Inferior parietal cortex (tissue), 1 donor: Measurements from ENCODE around the gene ANKS1B.
A peak's percentile ranks its signal among the peaks of the same experiment; 100 is the strongest.
"Not testable (repeated sequence)": the region's sequence is repeated elsewhere in the genome, so short reads cannot be mapped to it uniquely, and the experiment has no call there.

Experiments used
- DNase-seq: peaks from one replicate; pipeline ENCODE4 v3.0.0-alpha.2; 2016; ENCODE audit errors: extremely low spot score

The ANKS1B gene

DNA sequence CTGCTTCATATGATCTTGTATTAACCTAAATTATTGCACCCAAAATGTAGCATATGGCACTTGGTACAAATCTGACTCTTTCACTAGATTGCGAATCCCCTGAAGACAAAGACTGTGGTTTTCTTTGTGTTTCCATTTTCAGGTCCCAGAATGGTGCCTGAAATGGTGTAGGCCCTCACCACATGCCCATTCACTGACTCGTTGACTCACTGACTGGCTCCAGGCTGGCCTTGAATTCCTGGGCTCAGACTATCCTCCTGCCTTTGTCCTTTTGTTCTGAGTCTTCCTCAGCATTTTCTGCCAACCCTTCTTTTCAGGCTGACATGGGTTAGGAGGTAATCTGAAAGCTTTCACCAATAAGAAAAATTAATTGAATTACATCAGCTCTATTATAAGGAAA, 705.8 kb downstream of the ANKS1B start:
- DNase-seq: no peak

DNA sequence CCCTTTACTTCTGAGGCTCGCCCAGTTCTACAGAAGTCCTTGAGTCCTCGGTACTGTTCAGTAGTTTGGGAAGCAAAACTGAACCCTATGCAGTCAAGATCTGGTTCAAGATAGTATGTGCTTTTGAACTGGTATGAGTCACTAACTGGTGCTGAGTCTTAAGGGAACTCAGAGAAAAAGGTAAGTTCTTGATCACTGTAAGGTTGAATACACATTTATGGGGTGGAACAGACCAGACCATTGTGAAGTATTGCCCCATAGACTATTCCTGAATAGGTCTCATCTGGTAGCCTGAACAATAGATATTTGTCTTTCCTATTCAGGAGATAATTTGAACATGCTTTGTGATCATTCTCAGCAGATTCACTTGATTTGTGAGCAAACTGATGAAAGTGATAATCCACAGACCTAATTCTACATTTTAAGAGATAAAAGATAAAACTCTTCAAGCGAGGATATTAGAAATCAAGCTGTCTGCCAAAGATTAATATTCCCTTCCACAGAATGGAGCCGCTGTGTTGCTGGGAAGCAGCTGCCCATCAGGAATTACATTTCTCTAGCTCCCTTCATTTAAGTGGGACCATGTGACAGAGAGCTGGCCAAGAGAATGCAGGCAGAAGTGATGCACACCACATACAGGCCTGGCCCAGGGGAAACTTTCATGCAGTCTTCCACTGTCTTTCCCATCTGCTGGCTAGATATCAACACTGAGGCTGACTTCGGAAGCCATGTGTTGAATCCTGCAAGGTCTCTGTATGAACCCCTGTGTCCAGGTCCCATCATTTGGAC, 707.0 kb downstream of the ANKS1B start:
- DNase-seq: no peak

DNA sequence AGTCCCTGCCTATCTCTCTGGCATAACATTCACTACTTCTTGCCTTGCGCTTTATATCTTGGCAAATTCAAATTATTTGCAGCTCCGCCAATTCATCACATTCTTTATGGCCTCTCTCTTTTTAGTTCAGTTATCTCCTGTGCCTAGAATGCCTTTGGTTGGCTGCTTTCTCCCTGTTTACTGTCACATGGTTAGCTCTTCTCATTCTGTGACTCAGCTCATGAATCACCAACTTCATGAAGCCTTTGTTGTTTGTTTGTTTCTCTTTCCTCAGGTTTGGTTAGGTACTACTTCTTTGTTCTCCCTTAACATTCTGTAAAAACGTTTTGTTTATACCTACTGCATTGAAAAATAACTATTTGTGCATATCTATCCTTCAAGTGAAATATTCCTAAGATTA, 713.7 kb downstream of the ANKS1B start:
- no peak for DNase-seq

DNA sequence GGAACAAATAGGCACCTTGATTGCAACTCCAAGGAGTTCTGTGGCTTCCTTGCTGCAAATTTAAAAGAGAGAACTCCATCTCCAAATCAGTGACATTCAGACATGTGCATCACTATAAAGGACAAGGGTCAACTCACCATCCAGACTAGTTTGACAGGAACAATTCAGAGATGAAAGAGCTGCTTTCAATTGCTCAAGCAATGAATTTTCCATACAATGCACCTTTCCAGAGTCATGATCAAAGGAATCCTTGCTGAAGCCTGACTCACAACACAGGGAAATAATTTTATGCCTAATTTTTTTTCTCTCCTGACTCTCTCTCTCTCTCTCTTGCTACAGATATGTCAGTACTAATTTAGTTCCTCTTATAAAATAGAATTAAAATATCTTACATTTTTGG, 717.7 kb downstream of the ANKS1B start:
- no peak for DNase-seq

DNA sequence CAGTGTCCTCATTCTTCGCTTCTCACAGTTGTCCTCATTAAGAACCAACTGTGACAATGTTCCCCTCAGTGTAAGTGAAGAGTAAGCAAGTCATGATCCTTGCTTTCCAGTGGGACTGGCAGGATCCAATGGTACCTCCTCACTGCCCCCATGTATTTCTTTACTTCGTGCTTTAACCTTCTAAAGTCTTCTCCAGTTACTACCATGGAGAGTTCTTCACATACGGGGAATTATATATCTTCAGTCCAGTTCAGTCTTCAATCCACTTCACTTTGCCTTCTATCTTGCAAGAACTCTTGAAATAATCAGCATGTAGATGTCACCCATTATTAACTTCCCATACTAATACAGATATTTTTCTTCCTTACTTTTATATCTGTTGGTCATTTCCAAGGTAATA, 719.1 kb downstream of the ANKS1B start:
- no peak for DNase-seq

DNA sequence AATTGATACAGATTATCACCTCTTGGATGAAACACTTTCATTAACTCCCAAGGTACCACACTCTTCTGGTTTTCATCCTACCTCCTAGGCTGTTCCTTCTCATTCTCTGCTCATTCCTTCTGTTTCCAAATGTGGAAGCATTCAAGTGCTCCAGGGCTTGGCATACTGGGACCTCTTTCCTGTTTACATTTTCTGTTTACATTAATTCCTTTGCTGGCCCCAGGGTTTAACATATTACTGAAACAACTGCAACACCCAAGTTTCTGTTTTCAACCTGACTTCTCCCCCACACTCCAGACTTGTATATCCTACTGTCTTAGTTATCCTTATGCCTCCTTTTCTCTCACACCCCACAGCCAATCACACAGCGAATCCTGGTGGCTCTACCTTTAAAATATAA, 723.5 kb downstream of the ANKS1B start:
- DNase-seq: no peak

DNA sequence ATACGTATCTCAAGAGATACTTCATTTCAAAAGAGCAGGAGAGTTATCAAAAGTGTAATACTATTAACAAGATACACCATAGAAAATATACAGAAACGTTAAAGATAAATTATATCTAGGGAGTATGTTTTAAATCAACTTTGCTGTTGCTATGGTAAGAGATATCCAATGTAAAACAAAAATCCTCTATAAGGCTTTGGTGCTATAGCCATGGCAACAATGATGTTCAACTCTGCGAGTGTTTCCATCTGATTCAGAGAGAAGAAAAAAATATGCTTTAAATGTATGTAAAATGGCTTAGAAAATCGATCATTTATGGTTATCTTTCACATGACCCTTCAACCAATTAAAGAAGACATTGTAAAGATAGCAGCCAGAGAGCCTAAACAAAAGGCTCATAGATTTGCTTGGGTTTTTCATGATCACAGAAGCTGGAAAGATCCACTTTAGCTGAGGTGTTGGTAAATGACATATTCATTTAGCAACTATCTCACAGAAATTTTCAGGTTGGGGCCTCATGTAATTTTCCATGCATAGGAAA, 724.2 kb downstream of the ANKS1B start:
- DNase-seq: peak; percentile 34

DNA sequence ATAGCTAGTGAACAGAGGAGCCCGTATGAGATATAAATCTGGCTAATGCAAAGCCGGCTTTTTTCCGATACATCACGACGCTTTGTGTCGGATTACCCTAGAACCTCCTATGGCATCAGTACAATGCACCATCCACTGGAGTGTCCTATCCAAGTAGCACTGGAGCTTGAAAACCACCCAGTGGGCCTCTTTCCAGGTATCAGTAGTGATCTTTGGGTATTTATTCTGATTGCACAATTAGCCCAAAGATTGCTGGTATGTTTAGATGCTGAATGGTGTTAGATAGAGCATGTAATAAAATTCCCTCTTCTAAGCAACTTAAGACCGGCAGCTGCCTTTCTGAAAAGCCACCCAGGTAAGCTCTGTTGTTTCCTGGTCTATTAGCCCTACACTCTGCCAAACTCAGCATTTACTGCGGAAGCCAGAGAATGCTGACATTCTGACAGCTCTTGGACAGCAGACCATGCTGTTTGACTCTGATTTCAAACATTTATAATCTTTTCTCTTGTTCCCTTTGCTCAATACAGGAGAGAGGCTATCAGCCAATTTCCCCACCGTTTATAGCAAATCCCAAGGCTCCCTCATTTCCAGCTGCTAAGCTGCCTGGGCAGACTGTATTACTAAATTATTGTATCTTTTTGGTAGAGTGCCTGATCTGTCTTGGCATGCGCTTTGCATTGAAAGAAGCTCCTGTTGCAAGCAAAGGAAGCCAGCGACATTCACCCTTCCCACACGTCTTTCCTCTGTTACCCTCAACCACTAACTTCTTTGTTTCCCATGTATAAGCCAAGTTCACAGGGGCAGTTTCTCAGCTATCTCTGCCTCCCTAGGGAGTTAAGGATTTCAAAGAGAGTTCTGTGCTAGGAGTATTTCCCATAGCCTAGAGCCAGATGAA, 725.4 kb downstream of the ANKS1B start:
- peak; percentile 38 for DNase-seq

DNA sequence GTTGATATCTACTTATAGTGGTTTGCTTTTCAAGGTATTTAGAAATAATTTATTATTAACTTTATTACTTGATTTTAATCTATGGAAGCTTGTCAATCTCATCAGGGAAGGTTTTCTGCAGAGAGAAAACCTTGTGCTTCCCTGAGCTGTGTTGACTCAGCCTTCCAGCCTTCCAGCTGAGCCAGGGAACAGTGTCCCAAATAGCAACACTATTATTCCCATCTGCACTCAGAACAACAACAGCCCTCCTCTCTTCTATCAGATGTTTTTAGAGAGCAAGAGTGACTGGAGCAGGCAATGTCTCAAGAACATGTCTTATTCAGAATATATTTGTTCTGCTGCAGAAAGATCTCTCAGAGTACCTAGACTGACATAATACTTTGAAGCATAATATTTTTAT, 727.1 kb downstream of the ANKS1B start:
- DNase-seq: peak; percentile 48

DNA sequence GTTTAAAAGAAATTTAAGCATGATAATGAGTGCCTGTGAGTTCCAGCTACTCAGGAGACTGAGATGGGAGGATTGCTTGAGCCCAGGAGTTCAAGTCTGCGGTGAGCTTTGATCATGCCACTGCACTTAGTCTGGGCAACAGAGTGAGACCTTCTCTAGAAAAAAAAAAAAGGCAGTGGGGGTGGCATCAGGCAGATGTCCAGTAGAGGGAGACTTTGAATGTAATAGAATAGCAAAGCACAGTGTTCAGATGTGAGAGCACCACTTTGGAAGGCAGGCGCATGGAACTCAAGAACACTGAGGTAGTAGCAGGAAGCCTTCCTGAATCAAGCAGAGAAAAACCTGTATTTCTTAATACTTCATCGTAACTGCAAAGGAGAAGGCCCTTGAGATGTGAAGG, 731.7 kb downstream of the ANKS1B start:
- DNase-seq: no peak

DNA sequence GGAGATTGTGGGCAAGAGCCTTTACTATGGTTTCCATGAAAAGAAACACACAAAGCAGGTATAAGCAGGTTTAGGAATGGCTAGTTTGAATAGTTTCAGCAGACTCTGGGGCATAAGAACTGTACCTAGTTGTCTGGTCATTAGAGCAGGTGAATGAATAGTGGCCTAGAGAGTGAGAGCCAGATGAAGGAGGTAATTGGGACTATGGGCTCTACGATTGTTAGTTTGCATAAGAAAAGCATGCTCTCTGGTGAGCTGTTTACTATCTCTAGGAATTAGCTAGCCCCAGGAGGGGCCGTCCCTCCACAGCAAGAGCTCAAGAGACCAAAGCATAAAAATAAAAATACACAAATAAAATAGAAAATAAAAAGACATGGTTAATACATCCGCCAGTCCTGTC, 734.6 kb downstream of the ANKS1B start:
- no peak for DNase-seq

DNA sequence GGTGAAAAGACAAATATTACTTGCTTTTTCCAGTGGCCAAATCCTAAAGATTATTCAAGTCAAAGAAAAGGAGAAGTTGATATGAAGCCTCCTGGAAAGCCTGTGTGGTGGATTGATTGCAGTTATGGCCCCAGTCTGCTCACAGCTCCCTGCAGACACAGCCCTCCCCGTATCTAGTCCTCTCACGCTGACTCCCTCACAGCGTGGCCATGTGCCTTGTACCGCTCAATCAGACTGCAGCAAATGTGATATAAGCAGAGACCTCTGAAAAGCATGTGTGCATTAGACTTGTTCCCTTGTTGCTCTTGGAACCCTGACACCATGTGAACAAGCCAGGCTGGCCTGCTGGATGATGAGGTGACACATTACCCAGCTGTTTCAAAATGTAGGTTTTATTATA, 735.2 kb downstream of the ANKS1B start:
- no peak for DNase-seq

DNA sequence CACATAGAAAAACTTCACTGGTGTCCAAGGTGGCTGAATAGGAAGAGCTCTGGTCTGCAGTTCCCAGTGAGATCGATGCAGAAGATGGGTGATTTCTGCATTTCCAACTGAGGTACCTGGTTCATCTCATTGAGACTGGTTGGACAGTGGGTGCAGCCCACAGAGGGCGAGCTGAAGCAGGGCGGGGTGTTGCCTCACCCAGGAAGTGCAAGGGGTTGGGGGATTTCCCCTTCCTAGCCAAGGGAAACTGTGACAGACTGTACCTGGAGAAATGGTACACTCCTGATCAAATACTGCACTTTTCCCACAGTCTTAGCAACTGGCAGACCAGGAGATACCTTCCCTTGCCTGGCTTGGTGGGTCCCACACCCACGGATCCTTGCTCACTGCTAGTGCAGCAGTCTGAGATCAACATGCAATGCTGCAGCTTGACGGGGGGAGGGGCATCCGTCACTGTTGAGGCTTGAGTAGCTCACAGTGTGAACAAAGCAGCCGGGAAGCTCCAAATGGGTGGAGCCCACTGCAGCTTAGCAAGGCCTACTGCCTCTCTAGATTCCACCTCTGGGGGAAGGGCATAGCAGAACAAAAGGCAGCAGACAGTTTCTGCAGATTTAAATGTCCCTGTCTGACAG, 746.7 kb downstream of the ANKS1B start:
- not testable (repeated sequence) for DNase-seq

DNA sequence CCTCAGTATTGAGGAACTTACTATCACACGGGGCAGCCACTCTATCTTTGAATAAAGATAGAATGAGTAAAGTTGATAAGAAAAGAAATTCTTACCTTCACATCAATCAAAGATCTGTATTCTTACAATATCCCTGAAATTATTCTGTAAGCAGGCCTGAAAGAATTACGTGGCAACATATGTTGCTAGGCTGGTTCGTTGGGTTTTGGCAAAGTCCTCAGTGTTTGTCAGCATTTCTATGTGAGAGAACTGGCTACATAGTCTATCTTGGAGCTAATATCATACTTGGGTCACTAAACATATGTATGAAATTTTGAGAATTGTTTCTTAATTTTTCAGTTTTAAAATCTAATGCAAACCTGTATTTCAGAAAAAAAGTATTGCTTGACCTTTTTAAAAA, 749.4 kb downstream of the ANKS1B start:
- DNase-seq: no peak

DNA sequence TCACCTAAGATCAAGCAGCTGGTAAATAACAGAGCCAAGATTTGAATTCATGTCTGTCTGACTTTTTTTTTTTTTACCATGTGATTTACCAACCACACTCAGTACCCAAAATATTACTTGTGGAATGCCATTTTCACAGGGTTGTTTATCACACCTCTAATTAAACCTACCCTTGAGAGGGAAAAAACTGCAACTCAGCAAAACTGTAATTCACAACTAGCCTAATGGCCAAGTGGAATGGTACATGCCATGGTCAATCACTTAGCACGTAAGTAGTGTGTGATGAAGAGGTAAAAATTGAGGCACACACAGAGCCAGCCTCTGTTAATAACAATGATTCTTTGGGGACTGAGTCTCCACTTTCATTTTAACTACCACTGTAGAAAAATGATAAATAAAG, 750.0 kb downstream of the ANKS1B start:
- DNase-seq: no peak

DNA sequence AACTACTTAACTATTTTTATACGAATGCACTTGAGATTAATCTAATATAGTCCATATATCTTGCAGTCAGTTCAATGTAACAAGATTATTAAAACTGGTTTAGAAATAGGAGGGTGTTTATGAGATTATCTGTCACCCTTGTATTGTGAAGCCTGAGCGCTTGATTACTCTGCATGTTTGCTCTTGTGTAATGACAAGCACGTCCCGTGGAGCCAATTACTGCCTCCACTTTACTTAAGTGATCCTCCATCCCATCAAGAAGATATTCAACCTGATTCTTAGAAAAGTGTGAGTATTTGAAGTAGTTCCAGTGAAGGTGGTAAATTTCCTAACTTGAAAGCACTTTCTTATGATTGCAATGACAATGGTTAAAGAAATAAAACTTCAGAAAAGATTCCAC, 752.4 kb downstream of the ANKS1B start:
- no peak for DNase-seq

DNA sequence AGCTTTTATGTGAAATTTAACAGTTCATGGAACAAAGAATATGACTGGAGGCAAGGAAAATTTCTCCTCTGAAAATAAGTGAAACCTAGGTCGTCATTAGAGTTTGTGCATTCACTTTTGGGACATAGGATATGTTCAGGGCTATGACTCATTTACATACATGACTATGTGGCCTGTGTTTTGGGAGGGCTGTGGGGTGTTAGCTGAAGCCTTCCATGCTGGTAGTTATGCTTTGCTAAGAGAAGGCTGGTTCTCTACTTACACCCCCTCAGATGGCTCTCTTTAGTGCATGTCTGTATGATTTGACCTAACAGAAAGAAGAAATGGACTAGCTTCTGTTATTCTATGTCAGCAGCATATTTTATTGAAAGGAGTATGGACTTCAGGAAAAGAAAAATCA, 753.7 kb downstream of the ANKS1B start:
- no peak for DNase-seq

DNA sequence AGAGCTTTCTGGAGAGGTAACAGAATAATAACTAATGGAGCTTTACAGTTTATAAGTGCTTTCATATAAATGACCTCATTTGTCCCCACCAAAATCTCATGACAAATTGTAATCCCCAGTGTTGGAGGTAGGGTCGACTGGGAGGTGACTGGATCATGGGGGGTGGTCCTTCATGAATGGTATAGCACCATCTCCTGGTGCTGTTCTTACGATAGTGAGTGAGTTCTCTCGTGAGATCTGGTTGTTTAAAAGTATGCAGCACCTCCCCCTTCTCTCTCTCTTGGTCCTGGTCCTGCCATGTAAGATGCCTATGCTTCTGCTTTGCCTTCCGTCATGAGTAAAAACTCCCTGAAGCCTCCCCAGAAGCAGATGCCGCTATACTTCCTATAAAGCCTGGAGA, 760.5 kb downstream of the ANKS1B start:
- DNase-seq: no peak

DNA sequence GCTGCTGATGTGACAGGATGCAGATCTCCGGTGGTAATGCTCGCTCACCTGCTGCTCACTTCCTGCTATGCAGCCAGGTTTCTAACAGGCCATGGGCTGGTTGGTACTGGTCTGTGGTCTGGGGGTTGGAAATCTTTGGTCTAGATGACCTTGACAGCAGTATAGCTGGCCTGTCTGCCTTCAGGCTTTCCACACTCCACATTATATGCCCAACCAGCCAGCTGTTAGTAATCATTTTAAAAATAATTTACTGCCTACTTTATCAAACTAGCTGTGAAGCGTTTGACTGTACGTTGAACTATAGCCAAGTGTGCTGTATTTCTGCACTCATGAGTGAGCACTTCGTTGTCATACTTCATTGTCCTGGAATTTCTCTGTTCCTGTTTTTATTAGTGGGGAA, 761.2 kb downstream of the ANKS1B start:
- no peak for DNase-seq

DNA sequence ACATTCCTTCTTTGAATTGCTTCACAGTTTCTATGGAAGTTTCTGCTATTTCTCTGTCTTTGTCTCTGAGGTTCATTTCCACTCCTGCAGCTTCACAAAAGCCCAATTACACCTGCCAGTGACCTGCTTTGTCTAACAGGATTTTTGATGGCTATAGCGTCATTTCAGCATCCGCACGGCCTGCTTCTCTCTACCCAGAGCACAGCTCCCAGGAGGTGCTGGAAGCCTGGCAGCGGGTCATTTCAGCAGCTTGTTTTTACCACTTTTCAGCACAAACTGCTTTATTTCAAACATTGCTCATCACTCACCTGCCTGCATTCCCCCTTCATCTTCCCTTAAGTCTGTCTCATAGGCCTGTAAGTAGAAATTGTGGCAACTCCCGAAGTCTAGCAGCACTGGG, 771.7 kb downstream of the ANKS1B start:
- no peak for DNase-seq

DNA sequence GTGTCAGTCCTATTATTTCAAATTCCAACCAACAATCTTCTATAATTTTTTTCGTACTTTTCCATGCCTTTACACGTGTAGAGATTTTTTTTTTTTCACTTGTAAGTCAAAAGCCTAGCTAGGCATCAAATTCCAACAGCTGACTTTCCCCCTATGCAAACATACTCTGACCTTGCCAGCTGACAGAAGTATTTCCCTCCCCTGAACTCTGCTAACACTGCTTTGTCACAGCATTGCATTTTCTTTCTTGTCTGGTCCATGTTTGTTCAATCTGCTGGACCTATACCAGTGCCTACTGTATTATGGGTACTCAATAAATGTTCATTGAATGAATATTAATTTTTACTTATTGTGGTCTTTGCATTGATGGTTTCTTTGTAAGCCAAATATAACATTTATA, 772.5 kb downstream of the ANKS1B start:
- no peak for DNase-seq

DNA sequence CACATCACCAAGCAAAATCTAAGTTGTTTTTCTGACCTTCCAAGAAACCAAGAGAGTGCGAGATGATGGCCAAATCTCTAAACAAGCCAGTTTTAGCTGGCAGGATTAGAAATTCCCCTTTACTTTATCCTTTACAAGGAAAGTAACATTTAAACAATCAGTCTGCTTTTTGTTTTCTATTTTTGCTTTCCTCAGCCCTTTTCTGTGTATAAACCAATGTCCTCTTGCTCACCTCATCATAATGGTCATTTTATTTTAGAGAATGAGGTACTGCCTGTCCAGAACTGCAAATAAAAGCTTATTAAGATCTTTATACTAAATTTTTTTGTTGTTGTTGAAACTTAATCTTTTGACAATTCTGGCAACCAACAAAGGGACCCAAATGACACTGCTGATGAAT, 779.6 kb downstream of the ANKS1B start:
- DNase-seq: no peak
